Body of pancreas (tissue), 4 donors: ENCODE measurements around the gene VSX1. TPM values are rescaled to one million over a fixed set of nuclear protein-coding genes. Genes with fewer than 3 reads are reported as not detected.
A peak's percentile ranks its signal among the peaks of the same experiment; 100 is the strongest.

Experiments used
- ATAC-seq: fragments of 150-250 bp; one replicate; pipeline ENCODE4 v1.9.1; 2016
- DNase-seq, 4 donors: peaks; one replicate each; pipeline ENCODE4 v3.0.0-alpha.2; 2019
- H3K27ac ChIP-seq, 4 donors: fragments of 200-600 bp; sonication (generic); 1 replicate in 3 of 4; 2 replicates in 1 of 4; pipeline versions ENCODE4 v1.5.1 to v1.6.1; 2016 to 2019; ENCODE audit warnings: mild to moderate bottlenecking in 1 of 4, mixed read lengths in 1 of 4, moderate library complexity in 1 of 4
- H3K27me3 ChIP-seq, 2 donors: fragments of 200-600 bp; sonication (generic); one replicate each; pipeline ENCODE4 v1.6.0; 2016; ENCODE audit warnings: mild to moderate bottlenecking in 1 of 2
- H3K36me3 ChIP-seq, 2 donors: fragments of 200-600 bp; sonication (generic); replicated peaks in 1 of 2; 2 replicates each; pipeline ENCODE4 v1.5.1; 2016; ENCODE audit warnings: low read depth in 2 of 2; ENCODE audit not compliant: insufficient read depth in 1 of 2
- H3K4me1 ChIP-seq: fragments of 200-600 bp; sonication (generic); one replicate; pipeline ENCODE4 v1.6.0; 2016
- H3K4me3 ChIP-seq, 2 donors: fragments of 200-600 bp; sonication (generic); 1 replicate in 1 of 2; 2 replicates in 1 of 2; pipeline ENCODE4 v1.5.1; 2016 to 2019
- H3K9me3 ChIP-seq, 3 donors: fragments of 200-600 bp; sonication (generic); 1 replicate in 2 of 3; 2 replicates in 1 of 3; pipeline ENCODE4 v1.5.1; 2016
- POLR2A ChIP-seq, 3 donors: fragments of 450-650 bp; IDR thresholded peaks; one replicate each; pipeline ENCODE4 v1.6.1; 2016; ENCODE audit warnings: antibody characterized with exemption in 3 of 3, mild to moderate bottlenecking in 2 of 3
- WGBS, 2 donors: methylation state at CpG; one replicate each; pipeline ENCODE4 v1.1.5; 2017; 5-methylcytosine and 5-hydroxymethylcytosine counted together
- intact Hi-C: fragments of 100-400 bp; cut with DNase I; formaldehyde crosslinking; loops from one replicate; pipeline ENCODE4 v1.15.1; 2023
- total RNA-seq, 2 donors: library from RNA; depleted of rRNA; stranded (reverse); fragments of >200 nt; gene quantifications; one replicate each; pipeline ENCODE4 v1.1.0, GENCODE V29; 2016
- TF ChIP-seq, protein P1 (sequence below), 7 experiments: fragments of 450-650 bp in 4 of 7; fragments of 200-600 bp in 3 of 7; sonication (generic) in 3 of 7; IDR thresholded peaks; one replicate each; pipeline ENCODE4 v1.5.1; 2016 to 2019; ENCODE audit warnings: antibody characterized with exemption in 7 of 7

VSX1 gene
- total RNA-seq, 2 donors from 2014 or later: 0.66 TPM; not detected in 1

DNA sequence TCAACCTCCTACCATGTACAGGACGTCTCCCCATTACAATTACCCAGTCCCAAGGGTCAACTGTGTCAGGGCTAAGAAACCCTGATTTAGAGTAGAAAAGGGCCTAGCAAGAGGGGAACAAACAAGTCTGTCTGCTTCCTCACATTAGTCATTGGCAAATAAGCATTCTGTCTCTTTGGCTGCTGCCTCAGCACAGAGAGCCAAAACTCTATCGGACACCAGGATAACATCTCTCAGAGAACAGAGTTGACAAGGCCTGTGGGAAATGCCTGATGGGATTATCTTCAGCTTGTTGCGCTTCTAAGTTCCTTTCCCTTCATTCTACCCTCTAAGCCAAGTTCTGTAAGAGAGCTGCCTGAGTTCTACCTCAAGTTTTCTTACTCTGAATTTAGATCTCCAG is 19.0 kb upstream of the VSX1 start:
- H3K9me3 ChIP-seq: no peaks in the 10 kb centered on the region
- intact Hi-C loops: no loop called here
- TF ChIP-seq, protein P1, sequence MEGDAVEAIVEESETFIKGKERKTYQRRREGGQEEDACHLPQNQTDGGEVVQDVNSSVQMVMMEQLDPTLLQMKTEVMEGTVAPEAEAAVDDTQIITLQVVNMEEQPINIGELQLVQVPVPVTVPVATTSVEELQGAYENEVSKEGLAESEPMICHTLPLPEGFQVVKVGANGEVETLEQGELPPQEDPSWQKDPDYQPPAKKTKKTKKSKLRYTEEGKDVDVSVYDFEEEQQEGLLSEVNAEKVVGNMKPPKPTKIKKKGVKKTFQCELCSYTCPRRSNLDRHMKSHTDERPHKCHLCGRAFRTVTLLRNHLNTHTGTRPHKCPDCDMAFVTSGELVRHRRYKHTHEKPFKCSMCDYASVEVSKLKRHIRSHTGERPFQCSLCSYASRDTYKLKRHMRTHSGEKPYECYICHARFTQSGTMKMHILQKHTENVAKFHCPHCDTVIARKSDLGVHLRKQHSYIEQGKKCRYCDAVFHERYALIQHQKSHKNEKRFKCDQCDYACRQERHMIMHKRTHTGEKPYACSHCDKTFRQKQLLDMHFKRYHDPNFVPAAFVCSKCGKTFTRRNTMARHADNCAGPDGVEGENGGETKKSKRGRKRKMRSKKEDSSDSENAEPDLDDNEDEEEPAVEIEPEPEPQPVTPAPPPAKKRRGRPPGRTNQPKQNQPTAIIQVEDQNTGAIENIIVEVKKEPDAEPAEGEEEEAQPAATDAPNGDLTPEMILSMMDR (IDR thresholded peaks at IDR 0.05): no peak
- TF ChIP-seq POLR2A (IDR thresholded peaks at IDR 0.05): no peak
- no peak overlapping the region for H3K4me3 ChIP-seq
- H3K36me3 ChIP-seq: no peaks in the 10 kb centered on the region
- H3K4me1 ChIP-seq: no peaks in the 10 kb centered on the region
- no peaks in the 10 kb centered on the region for H3K27me3 ChIP-seq
- 59 to 64% methylated on average over 3 of the region's 3 CpGs for WGBS, 2 donors
- no peak overlapping the region for H3K27ac ChIP-seq
- no peak for DNase-seq
- ATAC-seq: no peak

DNA sequence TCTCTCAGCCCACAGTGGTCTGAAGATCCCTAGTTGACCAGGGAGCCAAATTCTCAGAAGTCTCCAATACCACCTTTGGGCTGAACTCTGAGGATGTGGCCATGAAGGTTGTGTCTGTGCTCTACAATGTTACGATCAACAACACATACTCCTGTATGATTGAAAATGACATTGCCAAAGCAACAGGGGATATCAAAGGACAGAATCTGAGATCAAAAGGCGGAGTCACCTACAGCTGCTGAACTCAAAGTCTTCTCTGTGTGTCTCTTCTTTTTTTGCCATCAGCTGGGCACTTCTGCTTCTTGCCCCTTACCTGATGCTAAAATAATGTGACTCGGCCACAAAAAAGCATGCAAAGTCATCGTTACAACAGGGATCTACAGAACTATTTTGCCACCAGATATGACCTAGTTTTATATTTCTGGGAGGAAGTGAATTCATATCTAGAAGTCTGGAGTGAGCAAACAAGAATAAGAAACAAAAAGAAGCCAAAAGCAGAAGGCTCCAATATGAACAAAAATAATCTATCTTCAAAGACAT is 17.7 kb upstream of the VSX1 start:
- Histone ChIP-seq H3K9me3 (no peaks in the 10 kb centered on the region), H3K4me3 (no peak overlapping the region), H3K27ac (no peak overlapping the region), H3K27me3 (no peaks in the 10 kb centered on the region), H3K36me3 (no peaks in the 10 kb centered on the region), H3K4me1 (no peaks in the 10 kb centered on the region)
- 59 to 69% methylated on average over 4 of the region's 4 CpGs for WGBS, 2 donors
- no peak for DNase-seq
- TF ChIP-seq, protein P1 (IDR thresholded peaks at IDR 0.05): no peak
- no peak for TF ChIP-seq POLR2A (IDR thresholded peaks at IDR 0.05)
- intact Hi-C loops: no loop called here
- ATAC-seq: no peak

DNA sequence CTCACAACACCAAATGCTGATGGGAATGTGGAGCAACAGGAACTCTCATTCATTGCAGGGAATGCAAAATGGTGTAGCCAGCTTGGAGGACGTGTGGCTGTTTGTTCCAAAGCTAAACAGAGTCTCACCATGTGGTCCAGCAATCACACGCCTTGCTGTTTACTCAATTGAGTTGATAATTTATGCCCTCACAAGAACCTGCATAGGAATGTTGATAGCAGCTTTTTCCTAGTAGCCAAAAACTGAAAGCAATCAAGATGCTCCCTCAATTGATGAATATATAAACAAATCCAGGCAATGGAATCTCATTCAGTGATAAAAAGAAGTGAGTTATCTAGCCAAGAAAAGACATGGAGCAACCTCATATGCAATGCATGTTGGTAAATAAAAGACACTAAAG is 15.6 kb upstream of the VSX1 start:
- H3K27me3 ChIP-seq: no peaks in the 10 kb centered on the region
- intact Hi-C loops: no loop called here
- TF ChIP-seq, protein P1 (IDR thresholded peaks at IDR 0.05): no peak
- no peak for TF ChIP-seq POLR2A (IDR thresholded peaks at IDR 0.05)
- ATAC-seq (no peak), DNase-seq (no peak)
- H3K36me3 ChIP-seq: no peaks in the 10 kb centered on the region
- H3K4me3 ChIP-seq: no peak overlapping the region
- no peaks in the 10 kb centered on the region for H3K4me1 ChIP-seq
- no peaks in the 10 kb centered on the region for H3K9me3 ChIP-seq
- no peak overlapping the region for H3K27ac ChIP-seq
- 7 to 9% methylated on average over 2 of the region's 2 CpGs for WGBS, 2 donors

DNA sequence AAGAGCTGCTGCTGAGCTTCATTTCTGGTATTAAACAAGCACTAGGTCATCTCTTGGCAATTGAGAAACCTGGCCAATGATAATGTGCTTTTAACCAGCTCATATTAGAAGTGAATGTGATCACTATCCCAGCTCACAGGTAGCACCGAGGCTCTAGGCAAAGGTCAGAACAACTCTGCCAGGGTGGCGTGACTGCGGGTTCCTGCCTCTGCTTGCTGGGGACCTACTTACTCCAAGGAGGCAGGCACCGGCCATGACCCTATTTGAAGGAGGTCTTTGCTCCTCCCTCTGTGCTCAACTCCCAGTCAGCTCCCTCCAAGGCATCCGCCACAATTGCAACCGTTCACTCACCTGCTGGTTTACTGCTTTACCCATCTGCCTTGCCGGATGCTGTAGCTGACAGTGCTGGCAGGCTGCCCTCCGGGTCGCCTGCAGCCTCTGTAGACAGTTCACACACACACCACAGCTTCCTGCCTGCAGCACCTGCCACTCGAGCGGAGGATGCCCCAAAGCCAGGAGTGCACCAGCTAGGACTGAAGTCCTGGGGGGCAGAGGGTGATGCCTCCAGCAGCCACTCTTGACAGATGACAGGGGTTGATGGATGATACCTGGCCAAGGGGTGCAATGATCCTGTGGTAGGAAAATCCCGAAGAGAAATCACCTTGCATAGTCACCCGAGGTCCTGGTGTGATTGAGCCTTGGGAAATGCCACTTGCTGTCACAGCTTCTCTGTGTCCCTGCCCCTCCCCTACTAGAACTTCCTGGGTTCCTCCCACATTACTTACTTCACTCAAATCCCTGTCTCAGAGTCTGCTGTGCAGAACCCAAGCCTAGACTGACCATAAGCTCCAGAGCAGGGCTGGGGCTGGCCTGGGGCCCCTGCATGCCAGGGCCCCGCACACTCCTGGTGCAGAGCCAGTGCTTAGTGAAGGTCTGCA is 8.8 kb upstream of the VSX1 start:
- intact Hi-C loops: no loop called here
- Histone ChIP-seq H3K36me3 (no peaks in the 10 kb centered on the region), H3K27ac (no peak overlapping the region), H3K4me1 (no peaks in the 10 kb centered on the region), H3K4me3 (no peak overlapping the region), H3K9me3 (no peaks in the 10 kb centered on the region), H3K27me3 (no peaks in the 10 kb centered on the region)
- WGBS, 2 donors: 59 to 60% methylated on average over 10 to 14 of the region's 14 CpGs
- TF ChIP-seq POLR2A (IDR thresholded peaks at IDR 0.05): no peak
- TF ChIP-seq, protein P1 (IDR thresholded peaks at IDR 0.05): no peak
- DNase-seq (peak in 1 of 4 donors; percentile 22), ATAC-seq (no peak)
